Measurements from ENCODE around the gene CD8B. TPM values are rescaled to one million over a fixed set of nuclear protein-coding genes. Genes with fewer than 3 reads are reported as not detected.

The CD8B gene
- total RNA-seq, 1 experiment from 2014 or later: 0.47 TPM

- no peaks in the 10 kb centered on the region for H3K27me3 ChIP-seq (ENCODE audit: insufficient read depth, low read length)
- ATAC-seq: no peak
- intact Hi-C loops (cut with micrococcal nuclease): no loop called here
- no peak overlapping the region for H3K4me3 ChIP-seq (replicated peaks in 1 of 2; ENCODE audit: low read depth in 1 of 2, low read length in 2 of 2)
- H3K9me3 ChIP-seq (ENCODE audit: control insufficient read depth in 1 of 2, insufficient read depth in 1 of 2, low read depth in 1 of 2, low read length in 2 of 2): no peaks in the 10 kb centered on the region
- CTCF ChIA-PET: no interaction called here
- RAD21 ChIA-PET (ENCODE audit: low non-redundant PET in 1 of 2, low total read pairs in 2 of 2, uncharacterized antibody in 2 of 2, unreplicated experiment in 2 of 2): no interaction called here
- H3K4me1 ChIP-seq (ENCODE audit: control insufficient read depth in 1 of 2, insufficient read depth in 2 of 2, low read length in 2 of 2): no peaks in the 10 kb centered on the region
- H2AFZ ChIP-seq (ENCODE audit: low read depth, low read length, poor library complexity, severe bottlenecking): no peak overlapping the region
- H3K9ac ChIP-seq (ENCODE audit: low read length): no peak overlapping the region
- no peak overlapping the region for H3K27ac ChIP-seq (ENCODE audit: low read depth, low read length)
- peaks cover 3% of the 10 kb centered on the region; the same call in 1 of the 2 replicates for H3K79me2 ChIP-seq (ENCODE audit: insufficient read depth, low read length)
- no peaks in the 10 kb centered on the region for H4K20me1 ChIP-seq (ENCODE audit: insufficient read depth)
- H3K9me2 ChIP-seq (ENCODE audit: insufficient read depth): no peaks in the 10 kb centered on the region
- TF ChIP-seq FOSL1 (IDR thresholded peaks at IDR 0.05; ENCODE audit: low read depth): no peak
- TF ChIP-seq, protein P1, sequence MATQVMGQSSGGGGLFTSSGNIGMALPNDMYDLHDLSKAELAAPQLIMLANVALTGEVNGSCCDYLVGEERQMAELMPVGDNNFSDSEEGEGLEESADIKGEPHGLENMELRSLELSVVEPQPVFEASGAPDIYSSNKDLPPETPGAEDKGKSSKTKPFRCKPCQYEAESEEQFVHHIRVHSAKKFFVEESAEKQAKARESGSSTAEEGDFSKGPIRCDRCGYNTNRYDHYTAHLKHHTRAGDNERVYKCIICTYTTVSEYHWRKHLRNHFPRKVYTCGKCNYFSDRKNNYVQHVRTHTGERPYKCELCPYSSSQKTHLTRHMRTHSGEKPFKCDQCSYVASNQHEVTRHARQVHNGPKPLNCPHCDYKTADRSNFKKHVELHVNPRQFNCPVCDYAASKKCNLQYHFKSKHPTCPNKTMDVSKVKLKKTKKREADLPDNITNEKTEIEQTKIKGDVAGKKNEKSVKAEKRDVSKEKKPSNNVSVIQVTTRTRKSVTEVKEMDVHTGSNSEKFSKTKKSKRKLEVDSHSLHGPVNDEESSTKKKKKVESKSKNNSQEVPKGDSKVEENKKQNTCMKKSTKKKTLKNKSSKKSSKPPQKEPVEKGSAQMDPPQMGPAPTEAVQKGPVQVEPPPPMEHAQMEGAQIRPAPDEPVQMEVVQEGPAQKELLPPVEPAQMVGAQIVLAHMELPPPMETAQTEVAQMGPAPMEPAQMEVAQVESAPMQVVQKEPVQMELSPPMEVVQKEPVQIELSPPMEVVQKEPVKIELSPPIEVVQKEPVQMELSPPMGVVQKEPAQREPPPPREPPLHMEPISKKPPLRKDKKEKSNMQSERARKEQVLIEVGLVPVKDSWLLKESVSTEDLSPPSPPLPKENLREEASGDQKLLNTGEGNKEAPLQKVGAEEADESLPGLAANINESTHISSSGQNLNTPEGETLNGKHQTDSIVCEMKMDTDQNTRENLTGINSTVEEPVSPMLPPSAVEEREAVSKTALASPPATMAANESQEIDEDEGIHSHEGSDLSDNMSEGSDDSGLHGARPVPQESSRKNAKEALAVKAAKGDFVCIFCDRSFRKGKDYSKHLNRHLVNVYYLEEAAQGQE (IDR thresholded peaks at IDR 0.05; ENCODE audit: low read depth): no peak
- no peak for TF ChIP-seq SP1 (IDR thresholded peaks at IDR 0.05; ENCODE audit: low read depth)
- no peak for TF ChIP-seq SIN3A (IDR thresholded peaks at IDR 0.05; ENCODE audit: low read depth)
- no peak for TF ChIP-seq EZH2phosphoT487 (IDR thresholded peaks at IDR 0.05; ENCODE audit: borderline replicate concordance)
- TF ChIP-seq POLR2AphosphoS5 (IDR thresholded peaks at IDR 0.05; ENCODE audit: low read depth, low read length): no peak
- TF ChIP-seq, protein P2, sequence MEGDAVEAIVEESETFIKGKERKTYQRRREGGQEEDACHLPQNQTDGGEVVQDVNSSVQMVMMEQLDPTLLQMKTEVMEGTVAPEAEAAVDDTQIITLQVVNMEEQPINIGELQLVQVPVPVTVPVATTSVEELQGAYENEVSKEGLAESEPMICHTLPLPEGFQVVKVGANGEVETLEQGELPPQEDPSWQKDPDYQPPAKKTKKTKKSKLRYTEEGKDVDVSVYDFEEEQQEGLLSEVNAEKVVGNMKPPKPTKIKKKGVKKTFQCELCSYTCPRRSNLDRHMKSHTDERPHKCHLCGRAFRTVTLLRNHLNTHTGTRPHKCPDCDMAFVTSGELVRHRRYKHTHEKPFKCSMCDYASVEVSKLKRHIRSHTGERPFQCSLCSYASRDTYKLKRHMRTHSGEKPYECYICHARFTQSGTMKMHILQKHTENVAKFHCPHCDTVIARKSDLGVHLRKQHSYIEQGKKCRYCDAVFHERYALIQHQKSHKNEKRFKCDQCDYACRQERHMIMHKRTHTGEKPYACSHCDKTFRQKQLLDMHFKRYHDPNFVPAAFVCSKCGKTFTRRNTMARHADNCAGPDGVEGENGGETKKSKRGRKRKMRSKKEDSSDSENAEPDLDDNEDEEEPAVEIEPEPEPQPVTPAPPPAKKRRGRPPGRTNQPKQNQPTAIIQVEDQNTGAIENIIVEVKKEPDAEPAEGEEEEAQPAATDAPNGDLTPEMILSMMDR (IDR thresholded peaks at IDR 0.05 in 2 of 3, conservative IDR thresholded peaks at IDR 0.05 in 1 of 3; ENCODE audit: borderline replicate concordance in 1 of 3, insufficient read depth in 1 of 3, low read depth in 2 of 3, low read length in 2 of 3): no peak
- TF ChIP-seq SRF (IDR thresholded peaks at IDR 0.05; ENCODE audit: low read depth): no peak
- TF ChIP-seq YY1 (IDR thresholded peaks at IDR 0.05; ENCODE audit: extremely low read depth, insufficient replicate concordance, low read depth, low read length): no peak
- TF ChIP-seq, protein P3, sequence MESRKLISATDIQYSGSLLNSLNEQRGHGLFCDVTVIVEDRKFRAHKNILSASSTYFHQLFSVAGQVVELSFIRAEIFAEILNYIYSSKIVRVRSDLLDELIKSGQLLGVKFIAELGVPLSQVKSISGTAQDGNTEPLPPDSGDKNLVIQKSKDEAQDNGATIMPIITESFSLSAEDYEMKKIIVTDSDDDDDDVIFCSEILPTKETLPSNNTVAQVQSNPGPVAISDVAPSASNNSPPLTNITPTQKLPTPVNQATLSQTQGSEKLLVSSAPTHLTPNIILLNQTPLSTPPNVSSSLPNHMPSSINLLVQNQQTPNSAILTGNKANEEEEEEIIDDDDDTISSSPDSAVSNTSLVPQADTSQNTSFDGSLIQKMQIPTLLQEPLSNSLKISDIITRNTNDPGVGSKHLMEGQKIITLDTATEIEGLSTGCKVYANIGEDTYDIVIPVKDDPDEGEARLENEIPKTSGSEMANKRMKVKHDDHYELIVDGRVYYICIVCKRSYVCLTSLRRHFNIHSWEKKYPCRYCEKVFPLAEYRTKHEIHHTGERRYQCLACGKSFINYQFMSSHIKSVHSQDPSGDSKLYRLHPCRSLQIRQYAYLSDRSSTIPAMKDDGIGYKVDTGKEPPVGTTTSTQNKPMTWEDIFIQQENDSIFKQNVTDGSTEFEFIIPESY (IDR thresholded peaks at IDR 0.05; ENCODE audit: extremely low read depth, insufficient replicate concordance, low read length): no peak
- no peak for TF ChIP-seq EGR1 (IDR thresholded peaks at IDR 0.05; ENCODE audit: low read depth)
- no peak for TF ChIP-seq ATF3 (IDR thresholded peaks at IDR 0.05)
- TF ChIP-seq MAX (IDR thresholded peaks at IDR 0.05): no peak
- no peak for TF ChIP-seq CBX3 (IDR thresholded peaks at IDR 0.05; ENCODE audit: low read depth)
- no TSS peak for BruUV-seq (replicated peaks)
- H3K4me2 ChIP-seq (ENCODE audit: low read length): no peak overlapping the region
- DNase-seq (ENCODE audit: low read depth, low spot score): no peak
- POLR2A ChIA-PET: no interaction called here
- peaks cover 13 to 23% of the 10 kb centered on the region in 2 experiments; a peak in 3 of 4 replicates for H3K36me3 ChIP-seq (ENCODE audit: control insufficient read depth in 1 of 2, insufficient read depth in 2 of 2, low read length in 2 of 2)
These were observed 89.1 kb downstream of the CD8B start for GRCh38 chr2:86772611-86773010.
